Neural crest cell (in vitro differentiated cells): Measurements from ENCODE around the gene MOBP. TPM values are rescaled to one million over a fixed set of nuclear protein-coding genes. Genes with fewer than 3 reads are reported as not detected.

ENCODE experiments used
- DNase-seq: peaks from one replicate; pipeline ENCODE4 v3.0.0; 2021; ENCODE audit warnings: low read depth, mixed read lengths, low spot score
- H3K27ac Mint-ChIP-seq: one replicate; pipeline ENCODE4 v1.8.0; 2021; ENCODE audit warnings: mild to moderate bottlenecking, mixed read lengths; ENCODE audit not compliant: unreplicated experiment
- H3K27me3 Mint-ChIP-seq: 2 replicates; pipeline ENCODE4 v1.8.0; 2021; ENCODE audit warnings: low read depth, mild to moderate bottlenecking, mixed read lengths
- H3K36me3 Mint-ChIP-seq: 2 replicates; pipeline ENCODE4 v1.8.0; 2021; ENCODE audit warnings: low read depth, mild to moderate bottlenecking, mixed read lengths
- H3K4me1 Mint-ChIP-seq: 2 replicates; pipeline ENCODE4 v1.8.0; 2021; ENCODE audit warnings: mixed read lengths
- H3K4me3 Mint-ChIP-seq: one replicate; pipeline ENCODE4 v1.8.0; 2021; ENCODE audit warnings: mild to moderate bottlenecking, mixed read lengths
- H3K9me3 Mint-ChIP-seq: 2 replicates; pipeline ENCODE4 v1.8.0; 2021; ENCODE audit warnings: mixed read lengths
- total RNA-seq: library from RNA; stranded (reverse); gene quantifications from 2 replicates; pipeline ENCODE4 v1.2.1, GENCODE V29; 2021
- TF ChIP-seq, protein P1 (sequence below): fragments of 200-600 bp; sonication (generic); conservative IDR thresholded peaks from 2 replicates; pipeline ENCODE4 v1.5.0; 2021; ENCODE audit warnings: antibody characterized with exemption, mild to moderate bottlenecking

The MOBP gene
- total RNA-seq, 1 donor from 2014 or later: not detected

DNA sequence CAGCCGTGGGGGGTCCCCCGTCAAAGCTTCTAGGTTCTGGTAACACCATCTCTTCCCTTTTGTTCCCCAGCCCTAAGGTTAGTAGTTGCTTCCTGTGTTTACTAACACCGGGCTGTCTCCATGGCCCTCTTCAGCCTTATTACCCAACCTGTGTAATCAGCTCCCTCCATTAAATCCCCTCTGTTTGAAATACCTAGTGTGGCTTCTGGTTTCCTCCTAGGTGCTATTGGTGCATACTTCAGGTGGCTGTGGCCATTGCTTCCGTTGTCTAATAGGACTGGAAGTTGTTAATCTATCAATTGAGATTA is 35.3 kb downstream of the MOBP start:
- Mint-ChIP-seq H3K9me3 (no peaks in the 10 kb centered on the region), H3K27me3 (peaks cover 36% of the 10 kb centered on the region), H3K4me3 (no peak overlapping the region), H3K27ac (no peak overlapping the region), H3K36me3 (no peaks in the 10 kb centered on the region), H3K4me1 (no peaks in the 10 kb centered on the region)
- no peak for DNase-seq
- TF ChIP-seq, protein P1, sequence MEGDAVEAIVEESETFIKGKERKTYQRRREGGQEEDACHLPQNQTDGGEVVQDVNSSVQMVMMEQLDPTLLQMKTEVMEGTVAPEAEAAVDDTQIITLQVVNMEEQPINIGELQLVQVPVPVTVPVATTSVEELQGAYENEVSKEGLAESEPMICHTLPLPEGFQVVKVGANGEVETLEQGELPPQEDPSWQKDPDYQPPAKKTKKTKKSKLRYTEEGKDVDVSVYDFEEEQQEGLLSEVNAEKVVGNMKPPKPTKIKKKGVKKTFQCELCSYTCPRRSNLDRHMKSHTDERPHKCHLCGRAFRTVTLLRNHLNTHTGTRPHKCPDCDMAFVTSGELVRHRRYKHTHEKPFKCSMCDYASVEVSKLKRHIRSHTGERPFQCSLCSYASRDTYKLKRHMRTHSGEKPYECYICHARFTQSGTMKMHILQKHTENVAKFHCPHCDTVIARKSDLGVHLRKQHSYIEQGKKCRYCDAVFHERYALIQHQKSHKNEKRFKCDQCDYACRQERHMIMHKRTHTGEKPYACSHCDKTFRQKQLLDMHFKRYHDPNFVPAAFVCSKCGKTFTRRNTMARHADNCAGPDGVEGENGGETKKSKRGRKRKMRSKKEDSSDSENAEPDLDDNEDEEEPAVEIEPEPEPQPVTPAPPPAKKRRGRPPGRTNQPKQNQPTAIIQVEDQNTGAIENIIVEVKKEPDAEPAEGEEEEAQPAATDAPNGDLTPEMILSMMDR: no peak

DNA sequence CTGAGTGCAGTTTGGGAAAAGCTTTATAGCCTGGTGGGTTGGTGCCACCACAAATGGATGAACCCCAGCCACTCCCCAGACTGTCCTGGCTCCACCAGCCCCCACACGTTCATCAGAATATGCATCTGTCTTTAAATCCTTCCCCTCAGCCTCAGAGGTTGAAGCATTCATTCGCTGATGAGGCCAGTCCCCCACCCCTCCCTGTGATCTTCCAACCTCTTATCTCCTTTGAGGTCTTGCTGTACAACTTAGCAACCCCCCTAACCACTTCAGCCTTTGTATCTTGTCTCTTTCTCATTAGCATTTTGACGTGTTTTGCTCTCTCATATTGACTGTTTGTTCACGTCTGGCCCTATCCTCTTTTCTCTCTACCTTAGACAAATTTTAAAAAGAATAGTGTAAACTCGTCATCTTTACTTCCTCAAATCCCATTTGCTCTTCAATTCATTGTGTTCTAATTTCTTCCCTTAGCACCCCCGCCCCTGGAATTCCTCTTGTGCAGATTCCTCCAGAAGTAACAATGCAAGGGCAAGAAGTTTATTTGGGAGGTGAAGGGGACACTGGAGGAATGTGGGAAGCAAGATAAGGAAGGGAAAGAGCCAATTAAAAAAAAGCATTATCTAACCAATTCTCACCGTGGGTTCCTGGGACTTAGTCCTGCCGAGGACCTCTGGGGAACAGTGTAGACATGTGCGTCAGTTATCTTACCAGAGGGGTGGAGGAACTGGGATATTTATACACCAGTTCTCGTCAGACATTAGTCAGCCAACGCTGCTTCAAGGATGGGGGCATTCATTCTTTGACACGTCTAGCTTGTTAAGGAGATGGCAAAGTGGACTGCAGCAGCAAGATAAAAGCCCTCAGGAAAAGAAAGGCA is 38.6 kb downstream of the MOBP start:
- Mint-ChIP-seq H3K36me3 (no peaks in the 10 kb centered on the region), H3K27me3 (peaks cover 6% of the 10 kb centered on the region), H3K4me3 (no peak overlapping the region), H3K27ac (no peak overlapping the region), H3K4me1 (no peaks in the 10 kb centered on the region), H3K9me3 (no peaks in the 10 kb centered on the region)
- TF ChIP-seq, protein P1: no peak
- DNase-seq: no peak

DNA sequence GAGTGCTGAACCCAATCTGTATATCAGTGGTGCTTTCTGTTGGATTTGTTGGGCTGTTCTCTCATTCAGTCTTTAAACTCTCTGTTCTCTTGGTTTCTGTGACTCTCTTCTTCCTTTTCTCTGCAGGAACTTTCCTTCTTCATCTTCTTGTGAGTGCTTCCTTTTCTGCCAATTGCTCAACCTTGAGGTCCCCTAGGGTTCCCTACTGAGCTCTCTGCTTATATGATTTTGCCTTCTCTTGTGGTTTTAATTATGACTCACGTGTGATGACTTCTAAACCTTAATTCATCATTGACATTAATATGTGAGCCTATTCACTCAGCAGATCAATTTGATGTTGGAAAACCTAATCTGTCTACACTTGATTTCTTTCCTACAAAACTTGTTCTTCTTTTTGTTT is 39.4 kb downstream of the MOBP start:
- H3K27me3 Mint-ChIP-seq: peaks cover 3% of the 10 kb centered on the region
- H3K4me3 Mint-ChIP-seq: no peak overlapping the region
- TF ChIP-seq, protein P1: no peak

GRCh38 chr3:39513791-39514369 is 46.4 kb downstream of the MOBP start:
- no peak overlapping the region for H3K4me3 Mint-ChIP-seq
- no peak overlapping the region for H3K27ac Mint-ChIP-seq
- no peaks in the 10 kb centered on the region for H3K4me1 Mint-ChIP-seq
- no peak for DNase-seq
- H3K27me3 Mint-ChIP-seq: peaks cover 12% of the 10 kb centered on the region
- no peaks in the 10 kb centered on the region for H3K9me3 Mint-ChIP-seq
- TF ChIP-seq, protein P1: no peak
- H3K36me3 Mint-ChIP-seq: no peaks in the 10 kb centered on the region

More for the DNA sequence above, 39.4 kb downstream of the MOBP start:
- Mint-ChIP-seq H3K36me3 (no peaks in the 10 kb centered on the region), H3K27ac (no peak overlapping the region), H3K4me1 (no peaks in the 10 kb centered on the region), H3K9me3 (no peaks in the 10 kb centered on the region)
- no peak for DNase-seq

GRCh38 chr3:39515681-39516441 is 48.4 kb downstream of the MOBP start:
- no peaks in the 10 kb centered on the region for H3K9me3 Mint-ChIP-seq
- TF ChIP-seq, protein P1: no peak
- H3K4me1 Mint-ChIP-seq: no peaks in the 10 kb centered on the region
- no peak for DNase-seq
- H3K36me3 Mint-ChIP-seq: no peaks in the 10 kb centered on the region
- peaks cover 30% of the 10 kb centered on the region for H3K27me3 Mint-ChIP-seq
- no peak overlapping the region for H3K4me3 Mint-ChIP-seq
- H3K27ac Mint-ChIP-seq: no peak overlapping the region
